Measurements from ENCODE around the gene UBE2Q2. TPM values are rescaled to one million over a fixed set of nuclear protein-coding genes. Genes with fewer than 3 reads are reported as not detected.

UBE2Q2 gene
- total and polyA plus RNA-seq, 9 of the 15 experiments (the other 6 are each of a cell fraction or from before 2014, with no cell fraction given), result 6.2 to 24.0 (median 16.2) TPM

GRCh38 chr15:75809986-75810750, 33.1 kb upstream of the UBE2Q2 start (continued):
- TF ChIP-seq SMC3 (conservative IDR thresholded peaks at IDR 0.05; ENCODE audit: insufficient read depth, low read depth, low read length), result peak; percentile 53
- peak; percentile 68; the same call in 1 of the 2 replicates for TF ChIP-seq REST (IDR thresholded peaks at IDR 0.05; ENCODE audit: borderline replicate concordance)
- no peak for TF ChIP-seq REST (CRISPR knock-in tag; IDR thresholded peaks at IDR 0.05; ENCODE audit: low read depth)
- TF ChIP-seq, protein P1, sequence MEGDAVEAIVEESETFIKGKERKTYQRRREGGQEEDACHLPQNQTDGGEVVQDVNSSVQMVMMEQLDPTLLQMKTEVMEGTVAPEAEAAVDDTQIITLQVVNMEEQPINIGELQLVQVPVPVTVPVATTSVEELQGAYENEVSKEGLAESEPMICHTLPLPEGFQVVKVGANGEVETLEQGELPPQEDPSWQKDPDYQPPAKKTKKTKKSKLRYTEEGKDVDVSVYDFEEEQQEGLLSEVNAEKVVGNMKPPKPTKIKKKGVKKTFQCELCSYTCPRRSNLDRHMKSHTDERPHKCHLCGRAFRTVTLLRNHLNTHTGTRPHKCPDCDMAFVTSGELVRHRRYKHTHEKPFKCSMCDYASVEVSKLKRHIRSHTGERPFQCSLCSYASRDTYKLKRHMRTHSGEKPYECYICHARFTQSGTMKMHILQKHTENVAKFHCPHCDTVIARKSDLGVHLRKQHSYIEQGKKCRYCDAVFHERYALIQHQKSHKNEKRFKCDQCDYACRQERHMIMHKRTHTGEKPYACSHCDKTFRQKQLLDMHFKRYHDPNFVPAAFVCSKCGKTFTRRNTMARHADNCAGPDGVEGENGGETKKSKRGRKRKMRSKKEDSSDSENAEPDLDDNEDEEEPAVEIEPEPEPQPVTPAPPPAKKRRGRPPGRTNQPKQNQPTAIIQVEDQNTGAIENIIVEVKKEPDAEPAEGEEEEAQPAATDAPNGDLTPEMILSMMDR (IDR thresholded peaks at IDR 0.05 in 2 of 3, conservative IDR thresholded peaks at IDR 0.05 in 1 of 3; ENCODE audit: insufficient read depth in 2 of 3, low read depth in 1 of 3, low read length in 3 of 3), result peak; percentile 59 to 78 (median 68)
- 0 out of 2 replicates have a peak, but pooled peaks have one; percentile 59 for TF ChIP-seq ARID2 (IDR thresholded peaks at IDR 0.05)
- peak; percentile 37; the same call in 1 of the 2 replicates for TF ChIP-seq RB1 (IDR thresholded peaks at IDR 0.05; ENCODE audit: low read depth)

Data from K562 (cell line).